K562 (cell line): ENCODE data around the gene NKIRAS1. TPM values are rescaled to one million over a fixed set of nuclear protein-coding genes. Genes with fewer than 3 reads are reported as not detected.

Experiments used
- ATAC-seq: fragments of 200-7000 bp; cut with Tn5 transposase; 3 replicates; pipeline ENCODE4 v1.9.1; 2020; ENCODE audit warnings: moderate library complexity
- BruUV-seq: library from RNA; stranded (reverse); fragments of 400-500 nt; replicated peaks from 2 replicates; lab custom pipeline; 2021; lab: Mats Ljungman, UMichigan
- CTCF ChIA-PET: fragments of 300-600 bp; formaldehyde crosslinking; extraction: SDS; loops from one replicate; lab custom pipeline; 2021; ENCODE audit warnings: low intra/inter-chr PET ratio; lab: Yijun Ruan, JAX
- POLR2A ChIA-PET: fragments of 300-600, 350-650 bp; sonication (Branson Sonifier 250); formaldehyde crosslinking; extraction: SDS; loops from one replicate; lab custom pipeline; 2021; ENCODE audit warnings: antibody characterized with exemption, inconsistent platforms; lab: Yijun Ruan, JAX
- DNase-seq, 4 experiments: peaks; one replicate each; pipeline versions ENCODE4 v3.0.0 to v3.0.0-alpha.2; 2011 to 2018; ENCODE audit warnings: low spot score in 3 of 4, mixed read lengths in 3 of 4; ENCODE audit errors: extremely low read depth in 1 of 4
- FAIRE-seq: peaks from 2 replicates; lab custom pipeline; 2011; peaks lifted over from hg19 to GRCh38; lab: Jason Lieb, UNC
- H2AFZ ChIP-seq: 2 replicates; pipeline ENCODE4 v1.6.0; 2011; ENCODE audit warnings: low read depth, low read length, control low read depth, inconsistent platforms
- H3K27ac ChIP-seq: fragments of 200-600 bp; 3 replicates; pipeline ENCODE4 v1.8.0; 2011; ENCODE audit warnings: low read depth, mild to moderate bottlenecking, control low read depth, inconsistent platforms, low read length, moderate library complexity, mixed read lengths; ENCODE audit errors: extremely low read depth
- H3K27me3 ChIP-seq, 2 experiments: fragments of 300-600 bp in 1 of 2; 2 replicates in 1 of 2; 3 replicates in 1 of 2; pipeline versions ENCODE4 v1.6.0 to v1.8.0; 2011; ENCODE audit warnings: inconsistent platforms in 2 of 2, low read length in 2 of 2, mild to moderate bottlenecking in 1 of 2, mixed read lengths in 1 of 2, moderate library complexity in 1 of 2; ENCODE audit not compliant: control insufficient read depth in 2 of 2, insufficient read depth in 2 of 2
- H3K36me3 ChIP-seq: fragments of 300-600 bp; 3 replicates; pipeline ENCODE4 v1.8.0; 2011; ENCODE audit warnings: mild to moderate bottlenecking, low read length, inconsistent platforms; ENCODE audit not compliant: control insufficient read depth, insufficient read depth
- H3K4me1 ChIP-seq, 2 experiments: fragments of 200-600 bp in 1 of 2; replicated peaks in 1 of 2; 2 replicates in 1 of 2; 3 replicates in 1 of 2; pipeline versions ENCODE4 v1.5.1 to v1.8.0; 2011; ENCODE audit warnings: inconsistent platforms in 2 of 2, low read length in 2 of 2, mild to moderate bottlenecking in 1 of 2, mixed read lengths in 1 of 2, moderate library complexity in 1 of 2; ENCODE audit not compliant: control insufficient read depth in 2 of 2, insufficient read depth in 2 of 2
- H3K4me2 ChIP-seq: 2 replicates; pipeline ENCODE4 v1.6.1; 2011; ENCODE audit warnings: low read length, control low read depth, inconsistent platforms, mixed read lengths; ENCODE audit not compliant: insufficient read depth
- H3K4me3 ChIP-seq: fragments of 200-600 bp; sonication (generic), shearing (Covaris generic); 2 replicates; pipeline ENCODE4 v1.5.1; 2016; ENCODE audit warnings: control low read depth, inconsistent platforms
- H3K79me2 ChIP-seq: fragments of 200-600 bp; 3 replicates; pipeline ENCODE4 v1.8.0; 2011; ENCODE audit warnings: low read length, inconsistent platforms; ENCODE audit not compliant: control insufficient read depth, insufficient read depth
- H3K9ac ChIP-seq, 2 experiments: 2 replicates each; pipeline versions ENCODE4 v1.6.0 to v1.6.1; 2011; ENCODE audit warnings: low read depth in 2 of 2, low read length in 2 of 2, control low read depth in 1 of 2, inconsistent platforms in 1 of 2, mild to moderate bottlenecking in 1 of 2, mixed read lengths in 1 of 2; ENCODE audit not compliant: insufficient read depth in 1 of 2
- H3K9me1 ChIP-seq: one replicate; pipeline ENCODE4 v1.6.0; 2011; ENCODE audit warnings: inconsistent platforms, mild to moderate bottlenecking, low read length, moderate library complexity; ENCODE audit not compliant: control insufficient read depth, insufficient read depth
- H3K9me3 ChIP-seq: replicated peaks from 2 replicates; pipeline ENCODE4 v1.5.1; 2011; ENCODE audit warnings: low read depth, low read length, inconsistent platforms; ENCODE audit not compliant: control insufficient read depth, insufficient read depth
- H4K20me1 ChIP-seq: replicated peaks from 2 replicates; pipeline ENCODE4 v1.6.1; 2011; ENCODE audit warnings: low read length, inconsistent platforms, mixed read lengths; ENCODE audit not compliant: control insufficient read depth, insufficient read depth
- ASH1L ChIP-seq: fragments of 450-650 bp; IDR thresholded peaks from 2 replicates; pipeline ENCODE4 v1.6.1; 2018; ENCODE audit warnings: borderline replicate concordance, mild to moderate bottlenecking, low read depth; ENCODE audit not compliant: partially characterized antibody
- DEAF1 ChIP-seq: fragments of 450-650 bp; formaldehyde crosslinking; IDR thresholded peaks from 2 replicates; pipeline ENCODE4 v1.4.0; 2020; ENCODE audit warnings: mild to moderate bottlenecking, moderate library complexity
- ELF2 ChIP-seq: fragments of 250-450 bp; sonication (Bioruptor Pico); IDR thresholded peaks from 2 replicates; pipeline ENCODE4 v1.5.0; 2021; ENCODE audit warnings: mild to moderate bottlenecking
- ETS1 ChIP-seq: conservative IDR thresholded peaks from 2 replicates; pipeline ENCODE4 v1.6.1; 2011; ENCODE audit warnings: low read depth, mild to moderate bottlenecking, low read length; ENCODE audit not compliant: control insufficient read depth
- HSF4 ChIP-seq: fragments of 250-450 bp; sonication (Bioruptor Pico); IDR thresholded peaks from 2 replicates; pipeline ENCODE4 v2.1.2; 2022; ENCODE audit warnings: mild to moderate bottlenecking, moderate library complexity, borderline replicate concordance
- NCOA6 ChIP-seq: fragments of 450-650 bp; IDR thresholded peaks from 2 replicates; pipeline ENCODE4 v1.6.1; 2017; ENCODE audit warnings: mild to moderate bottlenecking
- RAD21 ChIP-seq, 2 experiments: fragments of 250-450 bp in 1 of 2; fragments of 450-650 bp in 1 of 2; sonication (Bioruptor Pico) in 1 of 2; formaldehyde crosslinking in 1 of 2; IDR thresholded peaks in 1 of 2; conservative IDR thresholded peaks in 1 of 2; 2 replicates each; pipeline versions ENCODE4 v1.4.0 to v1.8.0; 2020 to 2022; ENCODE audit warnings: mild to moderate bottlenecking in 2 of 2, moderate library complexity in 1 of 2
- SNIP1 ChIP-seq: fragments of 450-650 bp; IDR thresholded peaks from 2 replicates; pipeline ENCODE4 v1.7.1; 2017; ENCODE audit warnings: low read depth, mild to moderate bottlenecking
- THRA ChIP-seq: fragments of 450-650 bp; IDR thresholded peaks from 2 replicates; pipeline ENCODE4 v1.6.1; 2017; ENCODE audit warnings: mild to moderate bottlenecking, moderate library complexity
- ZBTB43 ChIP-seq: sonication (generic); formaldehyde crosslinking; IDR thresholded peaks from 2 replicates; pipeline ENCODE4 v1.8.0; 2023; ENCODE audit warnings: mild to moderate bottlenecking, missing genetic modification reagents
- ZNF263 ChIP-seq: sonication (generic); formaldehyde crosslinking; IDR thresholded peaks from 2 replicates; pipeline ENCODE4 v1.8.0; 2022; ENCODE audit warnings: mild to moderate bottlenecking, missing genetic modification reagents, borderline replicate concordance
- ZNF280B ChIP-seq: fragments of 250-450 bp; sonication (Bioruptor Pico); IDR thresholded peaks from 2 replicates; pipeline ENCODE4 v1.5.1; 2021; ENCODE audit warnings: mild to moderate bottlenecking
- ZNF696 ChIP-seq: fragments of 250-450 bp; sonication (Bioruptor Pico); conservative IDR thresholded peaks from 2 replicates; pipeline ENCODE4 v1.4.0; 2020; ENCODE audit warnings: mild to moderate bottlenecking, moderate library complexity
- WGBS: fragments of 100-300 bp; shearing (Covaris generic); methylation state at CpG from one replicate; pipeline ENCODE4 v1.1.6; 2016; ENCODE audit warnings: low coverage, mixed read lengths; ENCODE audit not compliant: insufficient coverage; ENCODE audit errors: missing lambda C conversion rate; 5-methylcytosine and 5-hydroxymethylcytosine counted together
- in situ Hi-C: fragments of 300-500 bp; cut with MboI; formaldehyde crosslinking; loops from 4 replicates; pipeline ENCODE4 v1.15.0; 2018; ENCODE audit warnings: inconsistent platforms, mixed read lengths
- intact Hi-C: fragments of 100-400 bp; cut with micrococcal nuclease; formaldehyde crosslinking; loops from 2 replicates; pipeline ENCODE4 v1.14.2; 2022
- polyA plus RNA-seq, 8 experiments: library from polyadenylated mRNA; depleted of rRNA in 4 of 8; stranded (reverse) in 5 of 8; unstranded in 3 of 8; fragments of >200 nt; fragmentation: Nextera tagmentation in 2 of 8; fragmentation: Illumina TruSeq in 1 of 8; extraction: Ambion mirVana in 2 of 8; extraction: Trizol in 1 of 8; gene quantifications; 2 replicates each; pipeline versions ENCODE4 v1.2.1 to v1.2.3, GENCODE V29; 2011 to 2014; ENCODE audit warnings: inconsistent platforms in 1 of 8, missing spikeins in 1 of 8
- total RNA-seq, 7 experiments: library from RNA; depleted of rRNA in 6 of 7; stranded (reverse); fragments of >200 nt in 6 of 7; fragmentation: Illumina TruSeq in 2 of 7; extraction: Trizol in 2 of 7; gene quantifications; 2 replicates each; pipeline versions ENCODE4 v1.2.1 to v1.2.3, GENCODE V29; 2011 to 2021; ENCODE audit warnings: low replicate concordance in 1 of 7

Gene NKIRAS1
- total and polyA plus RNA-seq, 9 of the 15 experiments (the other 6 are each of a cell fraction or from before 2014, with no cell fraction given): 5.1 to 10.3 (median 6.3) TPM

GRCh38 chr3:23889950-23890349 lies 26.8 kb downstream of the NKIRAS1 start (continued):
- TF ChIP-seq ETS1 (no peak), ELF2 (CRISPR knock-in tag) (no peak)

GRCh38 chr3:23889386-23889785 lies 27.4 kb downstream of the NKIRAS1 start:
- H3K36me3 ChIP-seq: peaks cover 57% of the 10 kb centered on the region
- no peaks in the 10 kb centered on the region for H3K9me1 ChIP-seq
- no peak overlapping the region for H3K9ac ChIP-seq
- POLR2A ChIA-PET: interaction anchor here (0.7 to 3.1 kb wide), 4 partner anchors 8 to 696 kb away, joined by 3 to 22 read pairs (median 4); partner anchors contain the start of genes NKIRAS1 and RPL15
- FAIRE-seq (peak; percentile 26), ATAC-seq (no peak), DNase-seq (no peak)
- no peak overlapping the region for H2AFZ ChIP-seq
- H3K9me3 ChIP-seq: no peaks in the 10 kb centered on the region
- intact Hi-C loops (loop anchor here (2.0 to 10.0 kb wide), 4 partner anchors 57 to 349 kb away; no protein-coding TSS in a partner anchor), in situ Hi-C loops (no loop called here)
- peaks cover 8% of the 10 kb centered on the region; the same call in 1 of the 3 replicates for H3K79me2 ChIP-seq
- no peaks in the 10 kb centered on the region for H4K20me1 ChIP-seq
- peaks cover 0 to 3% of the 10 kb centered on the region in 2 experiments; a peak in 2 of 5 replicates for H3K4me1 ChIP-seq
- H3K4me2 ChIP-seq: no peak overlapping the region
- WGBS: 87% methylated on average over 2 of the region's 2 CpGs
- CTCF ChIA-PET: interaction anchor here (1.4 to 2.1 kb wide), 3 partner anchors 97 to 349 kb away, joined by 5 to 14 read pairs (median 10); no protein-coding TSS in a partner anchor
- no peaks in the 10 kb centered on the region for H3K27me3 ChIP-seq
- no TSS peak for BruUV-seq
- H3K4me3 ChIP-seq: no peak overlapping the region
- no peak overlapping the region for H3K27ac ChIP-seq
- TF ChIP-seq ZBTB43 (CRISPR knock-in tag) (no peak), ZNF696 (CRISPR knock-in tag) (no peak), SNIP1 (no peak), HSF4 (CRISPR knock-in tag) (no peak), THRA (no peak), NCOA6 (no peak), RAD21 (CRISPR knock-in tag; conservative IDR thresholded peaks at IDR 0.05 in 1 of 2, IDR thresholded peaks at IDR 0.05 in 1 of 2) (no peak), ZNF280B (no peak), ASH1L (no peak), DEAF1 (CRISPR knock-in tag) (no peak), ZNF263 (CRISPR knock-in tag) (no peak)
